Naive thymus-derived CD8-positive, alpha-beta T cell (primary cell): ENCODE measurements around the gene UBE2O. TPM values are rescaled to one million over a fixed set of nuclear protein-coding genes. Genes with fewer than 3 reads are reported as not detected.

Experiments
- ATAC-seq, 2 donors: fragments of 150-1000 bp; cut with Tn5 transposase in 1 of 2; sonication (Bioruptor Pico), chemical (Tn5 transposase) in 1 of 2; 1 replicate in 1 of 2; 2 replicates in 1 of 2; pipeline ENCODE4 v1.10.0; 2021; ENCODE audit warnings: mild to moderate bottlenecking in 2 of 2, moderate library complexity in 2 of 2
- POLR2A ChIA-PET: fragments of 350-600 bp; sonication (Branson Sonifier 250); formaldehyde crosslinking; loops from one replicate; lab custom pipeline; 2021; ENCODE audit warnings: antibody characterized with exemption; lab: Charles Lee
- DNase-seq, 10 donors: peaks; one replicate each; pipeline versions ENCODE4 v3.0.0 to v3.0.0-alpha.2; 2020 to 2022
- H3K27ac Mint-ChIP-seq, 10 donors: one replicate each; pipeline ENCODE4 v1.8.0; 2020 to 2022; ENCODE audit warnings: mild to moderate bottlenecking in 10 of 10, mixed read lengths in 10 of 10, moderate library complexity in 4 of 10, inconsistent platforms in 1 of 10
- H3K27me3 Mint-ChIP-seq, 5 donors: one replicate each; pipeline ENCODE4 v1.8.0; 2021 to 2022; ENCODE audit warnings: mixed read lengths in 5 of 5
- H3K36me3 Mint-ChIP-seq, 3 donors: one replicate each; pipeline ENCODE4 v1.8.0; 2020 to 2022; ENCODE audit warnings: mixed read lengths in 3 of 3, mild to moderate bottlenecking in 2 of 3, inconsistent platforms in 1 of 3
- H3K4me1 Mint-ChIP-seq, 4 donors: one replicate each; pipeline ENCODE4 v1.8.0; 2021 to 2022; ENCODE audit warnings: mixed read lengths in 4 of 4
- H3K4me3 Mint-ChIP-seq, 10 donors: one replicate each; pipeline ENCODE4 v1.8.0; 2020 to 2022; ENCODE audit warnings: mild to moderate bottlenecking in 10 of 10, mixed read lengths in 10 of 10, moderate library complexity in 6 of 10, inconsistent platforms in 1 of 10
- H3K9me3 Mint-ChIP-seq, 9 donors: one replicate each; pipeline ENCODE4 v1.8.0; 2020 to 2022; ENCODE audit warnings: mixed read lengths in 9 of 9, mild to moderate bottlenecking in 3 of 9, inconsistent platforms in 1 of 9, moderate library complexity in 1 of 9
- polyA plus RNA-seq, 3 donors: library from polyadenylated mRNA; unstranded; fragments of 300-500 nt; fragmentation: Illumina TruSeq; gene quantifications; one replicate each; pipeline ENCODE4 v1.2.3, GENCODE V29; 2021
- total RNA-seq, 8 experiments: library from RNA in 2 of 8; stranded (reverse) in 2 of 8; gene quantifications; one replicate each; pipeline ENCODE4 v1.2.3 and lab custom pipeline; 2021 to 2026

UBE2O gene
- total and polyA plus RNA-seq, 5 experiments from 2014 or later, result 8.8 to 50.4 (median 14.4) TPM

GRCh38 chr17:76495663-76496400, 42.9 kb upstream of the UBE2O start:
- peak overlapping the region in 4 of 10 donors; percentile 40 to 85 (median 67) for H3K27ac Mint-ChIP-seq
- POLR2A ChIA-PET, result no interaction called here

GRCh38 chr17:76493505-76494167, 40.7 kb upstream of the UBE2O start:
- Mint-ChIP-seq H3K27ac (peak overlapping the region; percentile 43 to 96 (median 91)), H3K36me3 (no peaks in the 10 kb centered on the region), H3K27me3 (no peaks in the 10 kb centered on the region), H3K9me3 (no peaks in the 10 kb centered on the region), H3K4me3 (peak overlapping the region; percentile 76 to 90 (median 83)), H3K4me1 (peaks cover 23 to 92% (median 59%) of the 10 kb centered on the region in 4 donors)
- POLR2A ChIA-PET, result interaction anchor here (0.5 to 2.2 kb wide), 12 partner anchors 8 to 1635 kb away, joined by 3 to 13 read pairs (median 3); partner anchors contain the start of genes RHBDF2 and UBE2O
- DNase-seq (peak in 5 of 10 donors; percentile 20 to 60 (median 38)), ATAC-seq (peak; percentile 49 to 59)

More at GRCh38 chr17:76495663-76496400, 42.9 kb upstream of the UBE2O start:
- DNase-seq (no peak), ATAC-seq (no peak)
- H3K27me3 Mint-ChIP-seq, result no peaks in the 10 kb centered on the region
- no peaks in the 10 kb centered on the region for H3K36me3 Mint-ChIP-seq
- peak overlapping the region in 2 of 10 donors; percentile 4 to 22 for H3K4me3 Mint-ChIP-seq
- peaks cover 28 to 92% (median 74%) of the 10 kb centered on the region in 4 donors for H3K4me1 Mint-ChIP-seq
- H3K9me3 Mint-ChIP-seq, result no peaks in the 10 kb centered on the region

- Mint-ChIP-seq H3K4me3 (peak overlapping the region; percentile 76 to 90 (median 83)), H3K4me1 (peaks cover 21 to 88% (median 54%) of the 10 kb centered on the region in 4 donors), H3K36me3 (no peaks in the 10 kb centered on the region), H3K27me3 (no peaks in the 10 kb centered on the region), H3K9me3 (no peaks in the 10 kb centered on the region), H3K27ac (peak overlapping the region; percentile 66 to 96 (median 91))
- peak in 3 of 10 donors; percentile 35 to 43 (median 41) for DNase-seq
- ATAC-seq, result peak; percentile 44 to 56
- POLR2A ChIA-PET, result interaction anchor here (0.5 to 2.2 kb wide), 13 partner anchors 9 to 1636 kb away, joined by 3 to 13 read pairs (median 3); partner anchors contain the start of genes RHBDF2 and UBE2O
These were observed 40.1 kb upstream of the UBE2O start for GRCh38 chr17:76492989-76493501.

- DNase-seq, result peak in 2 of 10 donors; percentile 24 to 30
- ATAC-seq, result peak; percentile 48 to 52
- POLR2A ChIA-PET, result interaction anchor here (0.8 to 2.9 kb wide), 7 partner anchors 7 to 1637 kb away, joined by 3 to 16 read pairs (median 4); partner anchors contain the start of gene RHBDF2
- peak overlapping the region; percentile 45 to 96 (median 91) for H3K27ac Mint-ChIP-seq
- peak overlapping the region; percentile 76 to 90 (median 83) for H3K4me3 Mint-ChIP-seq
- no peaks in the 10 kb centered on the region for H3K9me3 Mint-ChIP-seq
- peaks cover 0 to 6% (median 6%) of the 10 kb centered on the region in 3 donors for H3K36me3 Mint-ChIP-seq
- no peaks in the 10 kb centered on the region for H3K27me3 Mint-ChIP-seq
- peaks cover 20 to 87% (median 49%) of the 10 kb centered on the region in 4 donors for H3K4me1 Mint-ChIP-seq
These were observed 39.4 kb upstream of the UBE2O start for GRCh38 chr17:76492123-76492988.

GRCh38 chr17:76491271-76492122, 38.5 kb upstream of the UBE2O start:
- peak; percentile 49 to 53 for ATAC-seq
- Mint-ChIP-seq H3K4me1 (peaks cover 18 to 80% (median 42%) of the 10 kb centered on the region in 4 donors), H3K4me3 (peak overlapping the region; percentile 70 to 90 (median 83)), H3K9me3 (no peaks in the 10 kb centered on the region), H3K36me3 (peaks cover 0 to 7% (median 6%) of the 10 kb centered on the region in 3 donors), H3K27ac (peak overlapping the region in 9 of 10 donors; percentile 71 to 96 (median 86)), H3K27me3 (no peaks in the 10 kb centered on the region)
- POLR2A ChIA-PET, result interaction anchor here (0.6 to 2.9 kb wide), 7 partner anchors 8 to 67 kb away, joined by 3 to 16 read pairs (median 5); no protein-coding TSS in a partner anchor
- DNase-seq, result peak in 2 of 10 donors; percentile 32 to 37

GRCh38 chr17:76490112-76490710, 37.3 kb upstream of the UBE2O start:
- ATAC-seq, result no peak

GRCh38 chr17:76487451-76488192, 34.7 kb upstream of the UBE2O start:
- ATAC-seq, result no peak
- Mint-ChIP-seq H3K36me3 (peaks cover 0 to 12% (median 6%) of the 10 kb centered on the region in 3 donors), H3K9me3 (peaks cover 0 to 1% (median 0%) of the 10 kb centered on the region in 9 donors), H3K27ac (no peak overlapping the region), H3K4me1 (peaks cover 14 to 73% (median 29%) of the 10 kb centered on the region in 4 donors), H3K27me3 (no peaks in the 10 kb centered on the region), H3K4me3 (no peak overlapping the region)
- DNase-seq, result no peak
- POLR2A ChIA-PET, result interaction anchor here (0.6 to 0.8 kb wide), 2 partner anchors 210 to 232 kb away, joined by 3 to 4 read pairs; no protein-coding TSS in a partner anchor

More at GRCh38 chr17:76490112-76490710, 37.3 kb upstream of the UBE2O start:
- POLR2A ChIA-PET, result interaction anchor here (0.6 to 2.9 kb wide), 7 partner anchors 9 to 65 kb away, joined by 3 to 16 read pairs (median 5); partner anchors contain the start of gene UBE2O
- no peak for DNase-seq
- H3K27ac Mint-ChIP-seq, result peak overlapping the region in 3 of 10 donors; percentile 40 to 88 (median 70)
- H3K4me3 Mint-ChIP-seq, result peak overlapping the region in 2 of 10 donors; percentile 30 to 41
- no peaks in the 10 kb centered on the region for H3K27me3 Mint-ChIP-seq
- H3K36me3 Mint-ChIP-seq, result peaks cover 0 to 10% (median 6%) of the 10 kb centered on the region in 3 donors
- H3K4me1 Mint-ChIP-seq, result peaks cover 20 to 76% (median 44%) of the 10 kb centered on the region in 4 donors
- H3K9me3 Mint-ChIP-seq, result no peaks in the 10 kb centered on the region

- ATAC-seq (no peak), DNase-seq (no peak)
- Mint-ChIP-seq H3K4me3 (no peak overlapping the region), H3K9me3 (peaks cover 0 to 1% (median 0%) of the 10 kb centered on the region in 9 donors), H3K36me3 (peaks cover 0 to 12% (median 6%) of the 10 kb centered on the region in 3 donors), H3K27ac (peak overlapping the region in 1 of 10 donors; percentile 51), H3K27me3 (no peaks in the 10 kb centered on the region), H3K4me1 (peaks cover 14 to 69% (median 22%) of the 10 kb centered on the region in 4 donors)
- POLR2A ChIA-PET, result interaction anchor here (1.7 kb wide), 1 partner anchor 14 kb away, joined by 5 read pairs; no protein-coding TSS in a partner anchor
These were observed 32.6 kb upstream of the UBE2O start for GRCh38 chr17:76485569-76485968.

- H3K27me3 Mint-ChIP-seq, result no peaks in the 10 kb centered on the region
- H3K4me3 Mint-ChIP-seq, result no peak overlapping the region
- H3K27ac Mint-ChIP-seq, result peak overlapping the region in 2 of 10 donors; percentile 51 to 71
- peaks cover 16 to 62% (median 22%) of the 10 kb centered on the region in 4 donors for H3K4me1 Mint-ChIP-seq
- POLR2A ChIA-PET, result no interaction called here
- DNase-seq, result no peak
- H3K9me3 Mint-ChIP-seq, result peaks cover 0 to 1% (median 0%) of the 10 kb centered on the region in 9 donors
- ATAC-seq, result no peak
- peaks cover 0 to 12% (median 7%) of the 10 kb centered on the region in 3 donors for H3K36me3 Mint-ChIP-seq
These were observed 31.3 kb upstream of the UBE2O start for GRCh38 chr17:76484228-76484725.
